PFSK-1 (cell line): Measurements from ENCODE around the gene UHRF2.

ENCODE experiments used
- FOXP2 ChIP-seq: optimal IDR thresholded peaks from 2 replicates; pipeline ENCODE3; 2011; ENCODE audit warnings: borderline replicate concordance, control low read depth, inconsistent platforms; ENCODE audit not compliant: insufficient read depth; ENCODE audit errors: extremely low read length, extremely low read depth
- POLR2AphosphoS5 ChIP-seq: IDR thresholded peaks from 2 replicates; pipeline ENCODE4 v1.6.1; 2012; ENCODE audit warnings: low read depth, mild to moderate bottlenecking, control low read depth, low read length, moderate library complexity
- SIN3A ChIP-seq: IDR thresholded peaks from 2 replicates; pipeline ENCODE4 v1.6.1; 2012; ENCODE audit warnings: mild to moderate bottlenecking, low read length, moderate library complexity, borderline replicate concordance; ENCODE audit not compliant: insufficient read depth
- TAF1 ChIP-seq: IDR thresholded peaks from 2 replicates; pipeline ENCODE4 v1.6.1; 2012; ENCODE audit warnings: low read length, control low read depth, borderline replicate concordance; ENCODE audit not compliant: insufficient read depth
- TF ChIP-seq, protein P1 (sequence below), 2 experiments: IDR thresholded peaks; 2 replicates each; pipeline versions ENCODE4 v1.6.1 to v1.8.0; 2011 to 2012; ENCODE audit warnings: low read depth in 2 of 2, low read length in 2 of 2, control low read depth in 1 of 2, inconsistent platforms in 1 of 2, mild to moderate bottlenecking in 1 of 2, moderate library complexity in 1 of 2; ENCODE audit not compliant: insufficient read depth in 1 of 2

The UHRF2 gene

DNA sequence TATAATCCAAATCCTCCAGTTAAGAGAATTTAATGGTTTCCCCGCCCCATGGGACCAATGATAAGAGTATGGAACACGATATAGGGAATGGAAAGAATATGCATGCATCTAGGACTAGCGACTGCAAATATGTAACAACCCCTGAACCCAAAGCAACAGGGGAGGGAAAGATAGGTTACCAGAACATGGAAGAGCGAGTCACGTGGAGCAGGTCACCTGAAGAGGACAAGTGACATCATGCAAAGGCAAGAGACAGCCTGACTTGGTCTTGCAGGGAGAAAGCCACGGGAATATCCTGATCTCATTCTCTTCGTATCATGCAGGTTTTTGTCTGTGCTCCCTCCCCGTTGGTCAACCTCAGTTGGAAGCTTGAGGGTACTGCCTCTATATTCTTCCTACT, 4.7 kb upstream of the UHRF2 start:
- TF ChIP-seq, protein P1, sequence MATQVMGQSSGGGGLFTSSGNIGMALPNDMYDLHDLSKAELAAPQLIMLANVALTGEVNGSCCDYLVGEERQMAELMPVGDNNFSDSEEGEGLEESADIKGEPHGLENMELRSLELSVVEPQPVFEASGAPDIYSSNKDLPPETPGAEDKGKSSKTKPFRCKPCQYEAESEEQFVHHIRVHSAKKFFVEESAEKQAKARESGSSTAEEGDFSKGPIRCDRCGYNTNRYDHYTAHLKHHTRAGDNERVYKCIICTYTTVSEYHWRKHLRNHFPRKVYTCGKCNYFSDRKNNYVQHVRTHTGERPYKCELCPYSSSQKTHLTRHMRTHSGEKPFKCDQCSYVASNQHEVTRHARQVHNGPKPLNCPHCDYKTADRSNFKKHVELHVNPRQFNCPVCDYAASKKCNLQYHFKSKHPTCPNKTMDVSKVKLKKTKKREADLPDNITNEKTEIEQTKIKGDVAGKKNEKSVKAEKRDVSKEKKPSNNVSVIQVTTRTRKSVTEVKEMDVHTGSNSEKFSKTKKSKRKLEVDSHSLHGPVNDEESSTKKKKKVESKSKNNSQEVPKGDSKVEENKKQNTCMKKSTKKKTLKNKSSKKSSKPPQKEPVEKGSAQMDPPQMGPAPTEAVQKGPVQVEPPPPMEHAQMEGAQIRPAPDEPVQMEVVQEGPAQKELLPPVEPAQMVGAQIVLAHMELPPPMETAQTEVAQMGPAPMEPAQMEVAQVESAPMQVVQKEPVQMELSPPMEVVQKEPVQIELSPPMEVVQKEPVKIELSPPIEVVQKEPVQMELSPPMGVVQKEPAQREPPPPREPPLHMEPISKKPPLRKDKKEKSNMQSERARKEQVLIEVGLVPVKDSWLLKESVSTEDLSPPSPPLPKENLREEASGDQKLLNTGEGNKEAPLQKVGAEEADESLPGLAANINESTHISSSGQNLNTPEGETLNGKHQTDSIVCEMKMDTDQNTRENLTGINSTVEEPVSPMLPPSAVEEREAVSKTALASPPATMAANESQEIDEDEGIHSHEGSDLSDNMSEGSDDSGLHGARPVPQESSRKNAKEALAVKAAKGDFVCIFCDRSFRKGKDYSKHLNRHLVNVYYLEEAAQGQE (IDR thresholded peaks at IDR 0.05; ENCODE audit: insufficient read depth in 1 of 2, low read depth in 2 of 2, low read length in 2 of 2) = no peak
- TF ChIP-seq POLR2AphosphoS5 = no peak
- TF ChIP-seq SIN3A = no peak
- TF ChIP-seq TAF1 = no peak
- no peak for TF ChIP-seq FOXP2

DNA sequence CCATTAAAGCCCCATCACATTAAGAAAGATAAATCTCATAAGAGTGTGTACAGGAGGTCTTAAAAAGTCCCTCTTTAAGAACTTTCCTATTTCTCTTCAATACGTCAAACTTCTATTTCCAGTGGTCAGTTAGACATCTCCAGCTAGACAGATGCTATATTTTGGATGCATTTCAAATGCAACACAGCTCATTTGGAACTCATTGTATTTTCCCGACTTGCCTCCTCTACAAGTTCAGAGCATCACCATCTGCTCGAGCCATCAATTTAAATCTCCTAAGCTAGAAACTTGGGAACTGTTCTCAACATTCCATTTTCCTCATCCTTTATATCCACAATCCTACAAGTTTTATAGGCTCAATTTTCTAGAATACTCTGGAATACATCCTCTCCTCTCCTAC, 3.2 kb upstream of the UHRF2 start:
- TF ChIP-seq FOXP2 = no peak
- TF ChIP-seq TAF1 = no peak
- TF ChIP-seq POLR2AphosphoS5 = no peak
- TF ChIP-seq, protein P1 (IDR thresholded peaks at IDR 0.05; ENCODE audit: insufficient read depth in 1 of 2, low read depth in 2 of 2, low read length in 2 of 2) = no peak
- no peak for TF ChIP-seq SIN3A

DNA sequence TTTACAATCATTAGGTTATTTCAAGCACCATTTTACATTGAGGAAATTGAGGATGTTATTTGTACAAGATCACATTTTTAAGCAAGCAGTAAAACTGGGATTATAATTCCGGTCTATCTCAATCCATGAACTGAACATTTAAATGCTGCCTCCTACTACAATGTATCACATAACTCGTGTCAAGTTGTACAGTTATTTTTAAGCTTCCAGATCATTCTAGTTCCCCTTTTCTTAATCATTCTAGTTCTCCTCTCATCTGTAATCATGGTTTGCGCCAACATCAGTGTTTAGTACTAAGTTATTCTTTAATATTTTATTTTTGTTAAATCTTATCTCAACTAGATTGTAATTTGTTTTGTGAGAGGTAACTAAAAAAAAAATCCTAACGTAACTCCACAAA, 2.4 kb upstream of the UHRF2 start:
- TF ChIP-seq SIN3A (no peak), POLR2AphosphoS5 (no peak), FOXP2 (no peak)

DNA sequence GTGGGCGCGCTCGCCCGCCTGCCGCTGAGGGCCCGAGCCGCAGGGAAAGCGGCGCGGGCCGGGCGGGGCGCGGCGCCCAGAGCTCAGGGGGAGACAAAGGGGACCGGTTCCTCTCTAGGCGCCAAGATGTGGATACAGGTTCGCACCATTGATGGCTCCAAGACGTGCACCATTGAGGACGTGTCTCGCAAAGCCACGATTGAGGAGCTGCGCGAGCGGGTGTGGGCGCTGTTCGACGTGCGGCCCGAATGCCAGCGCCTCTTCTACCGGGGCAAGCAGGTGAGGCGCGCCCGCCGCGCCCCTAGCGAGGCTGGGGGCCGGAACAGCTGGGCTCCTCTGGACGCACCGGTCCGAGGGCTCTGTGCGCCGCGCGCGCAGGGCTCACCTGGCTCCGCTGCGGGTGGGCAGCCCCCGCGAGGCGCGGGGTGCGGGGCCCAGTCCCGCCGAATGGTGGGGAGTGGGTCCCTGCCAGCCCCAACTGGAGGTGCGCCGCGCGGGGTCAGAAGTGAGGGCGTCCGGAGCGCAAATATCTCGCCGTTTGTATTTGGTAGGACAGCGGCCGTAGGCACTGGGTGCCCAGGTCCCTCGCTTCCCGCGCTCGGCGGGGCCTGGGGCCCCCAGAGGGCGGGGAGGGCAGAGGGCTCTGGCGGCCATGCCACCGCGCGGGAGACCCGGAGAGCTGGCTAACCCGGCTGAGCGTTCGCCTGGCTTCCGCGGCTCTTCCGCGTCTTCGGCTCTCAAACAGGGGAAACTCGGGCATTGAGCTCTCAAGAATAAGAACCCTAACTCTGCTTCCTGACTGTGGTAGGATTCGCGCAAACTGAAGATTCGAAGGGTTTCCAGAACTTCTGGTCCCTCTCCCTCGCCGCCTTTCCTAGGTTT, 607 bp downstream of the UHRF2 start:
- TF ChIP-seq SIN3A (no peak), POLR2AphosphoS5 (no peak), TAF1 (no peak), FOXP2 (no peak)
- TF ChIP-seq, protein P1 (IDR thresholded peaks at IDR 0.05; ENCODE audit: insufficient read depth in 1 of 2, low read depth in 2 of 2, low read length in 2 of 2) = no peak

DNA sequence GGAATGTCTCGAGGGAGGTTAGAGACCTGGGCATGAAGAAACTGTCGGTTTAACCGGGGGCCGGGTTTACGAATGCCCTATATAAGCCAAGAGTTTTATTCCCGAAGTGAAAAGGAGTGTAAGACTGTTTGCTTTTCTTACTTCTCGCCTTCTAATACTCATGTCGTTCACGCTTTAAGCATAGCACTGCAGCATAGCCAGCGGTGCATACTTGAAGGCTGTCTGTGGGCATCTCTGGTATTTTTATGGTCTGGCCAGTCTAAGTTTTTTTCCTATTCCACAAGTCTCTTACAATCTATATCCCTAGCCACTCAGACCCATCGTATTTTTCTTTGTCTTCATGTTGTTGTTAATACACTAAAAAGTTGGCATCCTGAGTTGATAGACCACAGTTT, 1.2 kb downstream of the UHRF2 start:
- TF ChIP-seq, protein P1 (IDR thresholded peaks at IDR 0.05; ENCODE audit: insufficient read depth in 1 of 2, low read depth in 2 of 2, low read length in 2 of 2) = no peak
- TF ChIP-seq TAF1 (no peak), SIN3A (no peak), FOXP2 (no peak), POLR2AphosphoS5 (no peak)
